Measurements from ENCODE around the gene TRIM7. TPM values are rescaled to one million over a fixed set of nuclear protein-coding genes. Genes with fewer than 3 reads are reported as not detected.

TRIM7 gene
- total RNA-seq, 1 experiment from 2014 or later = 30.2 TPM

DNA sequence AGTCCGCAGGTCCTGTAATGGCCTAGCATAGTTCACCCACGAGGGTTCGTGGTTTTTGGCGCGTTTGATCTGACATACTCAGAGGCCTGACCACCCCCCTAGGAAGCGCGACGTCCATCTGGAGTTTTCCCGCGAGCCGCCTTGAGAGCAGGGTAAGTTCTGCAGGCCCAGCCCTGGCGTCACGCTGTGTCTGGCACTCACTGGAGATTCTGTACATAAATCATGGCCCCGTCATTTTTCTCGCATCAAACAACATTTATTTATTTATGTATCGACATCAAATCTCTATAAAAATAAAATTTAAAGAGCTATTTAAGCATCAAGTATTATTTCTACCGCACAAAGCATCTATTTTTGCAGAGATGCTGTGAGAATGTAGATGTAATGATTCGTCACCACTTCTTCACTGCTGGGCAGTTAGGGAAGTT is 17.6 kb upstream of the TRIM7 start:
- H3K79me2 ChIP-seq (ENCODE audit: insufficient read depth, low read length) = peaks cover 34% of the 10 kb centered on the region
- peaks cover 4 to 5% of the 10 kb centered on the region in 2 experiments; a peak in 2 of 4 replicates for H3K36me3 ChIP-seq (ENCODE audit: control insufficient read depth in 1 of 2, insufficient read depth in 2 of 2, low read length in 2 of 2)
- no peaks in the 10 kb centered on the region for H3K9me2 ChIP-seq (ENCODE audit: insufficient read depth)
- H3K27ac ChIP-seq (ENCODE audit: low read depth, low read length) = peak overlapping the region; percentile 92
- RAD21 ChIA-PET (ENCODE audit: low non-redundant PET in 1 of 2, low total read pairs in 2 of 2, uncharacterized antibody in 2 of 2, unreplicated experiment in 2 of 2) = interaction anchor here in 1 of 2 experiments (0.5 kb wide), 1 partner anchor 1012 kb away, joined by 4 read pairs; no protein-coding TSS in a partner anchor
- BruUV-seq (replicated peaks) = TSS peak; percentile 78
- POLR2A ChIA-PET = interaction anchor here (1.0 to 2.8 kb wide), 6 partner anchors 15 to 49 kb away, joined by 3 to 22 read pairs (median 4); partner anchors contain the start of gene TRIM7
- H4K20me1 ChIP-seq (ENCODE audit: insufficient read depth) = no peaks in the 10 kb centered on the region
- H3K4me1 ChIP-seq (ENCODE audit: control insufficient read depth in 1 of 2, insufficient read depth in 2 of 2, low read length in 2 of 2) = peaks cover 22 to 47% of the 10 kb centered on the region in 2 experiments
- H3K9ac ChIP-seq (ENCODE audit: low read length) = peak overlapping the region; percentile 88
- DNase-seq (ENCODE audit: low read depth, low spot score) (no peak), ATAC-seq (peak; percentile 7)
- TF ChIP-seq ELF1 (IDR thresholded peaks at IDR 0.05; ENCODE audit: borderline replicate concordance, low read depth) (no peak), ZFX (IDR thresholded peaks at IDR 0.05) (no peak), YY1 (IDR thresholded peaks at IDR 0.05; ENCODE audit: extremely low read depth, insufficient replicate concordance, low read depth, low read length) (no peak), ZNF274 (IDR thresholded peaks at IDR 0.05; ENCODE audit: low read depth, low read length) (no peak), EGR1 (IDR thresholded peaks at IDR 0.05; ENCODE audit: low read depth) (no peak), POLR2AphosphoS5 (IDR thresholded peaks at IDR 0.05; ENCODE audit: low read depth, low read length) (no peak), SP1 (IDR thresholded peaks at IDR 0.05; ENCODE audit: low read depth) (no peak), EZH2 (IDR thresholded peaks at IDR 0.05) (no peak), JUND (IDR thresholded peaks at IDR 0.05) (no peak), SRF (IDR thresholded peaks at IDR 0.05; ENCODE audit: low read depth) (no peak), RAD21 (IDR thresholded peaks at IDR 0.05; ENCODE audit: low read depth) (no peak), CEBPB (IDR thresholded peaks at IDR 0.05; ENCODE audit: low read depth) (no peak), SIN3A (IDR thresholded peaks at IDR 0.05; ENCODE audit: low read depth) (no peak), POLR2A (IDR thresholded peaks at IDR 0.05; ENCODE audit: borderline replicate concordance, extremely low read depth, insufficient read depth, insufficient read length) (no peak)
- TF ChIP-seq, protein P1, sequence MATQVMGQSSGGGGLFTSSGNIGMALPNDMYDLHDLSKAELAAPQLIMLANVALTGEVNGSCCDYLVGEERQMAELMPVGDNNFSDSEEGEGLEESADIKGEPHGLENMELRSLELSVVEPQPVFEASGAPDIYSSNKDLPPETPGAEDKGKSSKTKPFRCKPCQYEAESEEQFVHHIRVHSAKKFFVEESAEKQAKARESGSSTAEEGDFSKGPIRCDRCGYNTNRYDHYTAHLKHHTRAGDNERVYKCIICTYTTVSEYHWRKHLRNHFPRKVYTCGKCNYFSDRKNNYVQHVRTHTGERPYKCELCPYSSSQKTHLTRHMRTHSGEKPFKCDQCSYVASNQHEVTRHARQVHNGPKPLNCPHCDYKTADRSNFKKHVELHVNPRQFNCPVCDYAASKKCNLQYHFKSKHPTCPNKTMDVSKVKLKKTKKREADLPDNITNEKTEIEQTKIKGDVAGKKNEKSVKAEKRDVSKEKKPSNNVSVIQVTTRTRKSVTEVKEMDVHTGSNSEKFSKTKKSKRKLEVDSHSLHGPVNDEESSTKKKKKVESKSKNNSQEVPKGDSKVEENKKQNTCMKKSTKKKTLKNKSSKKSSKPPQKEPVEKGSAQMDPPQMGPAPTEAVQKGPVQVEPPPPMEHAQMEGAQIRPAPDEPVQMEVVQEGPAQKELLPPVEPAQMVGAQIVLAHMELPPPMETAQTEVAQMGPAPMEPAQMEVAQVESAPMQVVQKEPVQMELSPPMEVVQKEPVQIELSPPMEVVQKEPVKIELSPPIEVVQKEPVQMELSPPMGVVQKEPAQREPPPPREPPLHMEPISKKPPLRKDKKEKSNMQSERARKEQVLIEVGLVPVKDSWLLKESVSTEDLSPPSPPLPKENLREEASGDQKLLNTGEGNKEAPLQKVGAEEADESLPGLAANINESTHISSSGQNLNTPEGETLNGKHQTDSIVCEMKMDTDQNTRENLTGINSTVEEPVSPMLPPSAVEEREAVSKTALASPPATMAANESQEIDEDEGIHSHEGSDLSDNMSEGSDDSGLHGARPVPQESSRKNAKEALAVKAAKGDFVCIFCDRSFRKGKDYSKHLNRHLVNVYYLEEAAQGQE (IDR thresholded peaks at IDR 0.05; ENCODE audit: low read depth) = no peak
- TF ChIP-seq, protein P2, sequence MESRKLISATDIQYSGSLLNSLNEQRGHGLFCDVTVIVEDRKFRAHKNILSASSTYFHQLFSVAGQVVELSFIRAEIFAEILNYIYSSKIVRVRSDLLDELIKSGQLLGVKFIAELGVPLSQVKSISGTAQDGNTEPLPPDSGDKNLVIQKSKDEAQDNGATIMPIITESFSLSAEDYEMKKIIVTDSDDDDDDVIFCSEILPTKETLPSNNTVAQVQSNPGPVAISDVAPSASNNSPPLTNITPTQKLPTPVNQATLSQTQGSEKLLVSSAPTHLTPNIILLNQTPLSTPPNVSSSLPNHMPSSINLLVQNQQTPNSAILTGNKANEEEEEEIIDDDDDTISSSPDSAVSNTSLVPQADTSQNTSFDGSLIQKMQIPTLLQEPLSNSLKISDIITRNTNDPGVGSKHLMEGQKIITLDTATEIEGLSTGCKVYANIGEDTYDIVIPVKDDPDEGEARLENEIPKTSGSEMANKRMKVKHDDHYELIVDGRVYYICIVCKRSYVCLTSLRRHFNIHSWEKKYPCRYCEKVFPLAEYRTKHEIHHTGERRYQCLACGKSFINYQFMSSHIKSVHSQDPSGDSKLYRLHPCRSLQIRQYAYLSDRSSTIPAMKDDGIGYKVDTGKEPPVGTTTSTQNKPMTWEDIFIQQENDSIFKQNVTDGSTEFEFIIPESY (IDR thresholded peaks at IDR 0.05; ENCODE audit: extremely low read depth, insufficient replicate concordance, low read length) = no peak
- TF ChIP-seq, protein P3, sequence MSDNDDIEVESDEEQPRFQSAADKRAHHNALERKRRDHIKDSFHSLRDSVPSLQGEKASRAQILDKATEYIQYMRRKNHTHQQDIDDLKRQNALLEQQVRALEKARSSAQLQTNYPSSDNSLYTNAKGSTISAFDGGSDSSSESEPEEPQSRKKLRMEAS (IDR thresholded peaks at IDR 0.05) = no peak
- TF ChIP-seq, protein P4, sequence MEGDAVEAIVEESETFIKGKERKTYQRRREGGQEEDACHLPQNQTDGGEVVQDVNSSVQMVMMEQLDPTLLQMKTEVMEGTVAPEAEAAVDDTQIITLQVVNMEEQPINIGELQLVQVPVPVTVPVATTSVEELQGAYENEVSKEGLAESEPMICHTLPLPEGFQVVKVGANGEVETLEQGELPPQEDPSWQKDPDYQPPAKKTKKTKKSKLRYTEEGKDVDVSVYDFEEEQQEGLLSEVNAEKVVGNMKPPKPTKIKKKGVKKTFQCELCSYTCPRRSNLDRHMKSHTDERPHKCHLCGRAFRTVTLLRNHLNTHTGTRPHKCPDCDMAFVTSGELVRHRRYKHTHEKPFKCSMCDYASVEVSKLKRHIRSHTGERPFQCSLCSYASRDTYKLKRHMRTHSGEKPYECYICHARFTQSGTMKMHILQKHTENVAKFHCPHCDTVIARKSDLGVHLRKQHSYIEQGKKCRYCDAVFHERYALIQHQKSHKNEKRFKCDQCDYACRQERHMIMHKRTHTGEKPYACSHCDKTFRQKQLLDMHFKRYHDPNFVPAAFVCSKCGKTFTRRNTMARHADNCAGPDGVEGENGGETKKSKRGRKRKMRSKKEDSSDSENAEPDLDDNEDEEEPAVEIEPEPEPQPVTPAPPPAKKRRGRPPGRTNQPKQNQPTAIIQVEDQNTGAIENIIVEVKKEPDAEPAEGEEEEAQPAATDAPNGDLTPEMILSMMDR (IDR thresholded peaks at IDR 0.05 in 2 of 3, conservative IDR thresholded peaks at IDR 0.05 in 1 of 3; ENCODE audit: borderline replicate concordance in 1 of 3, insufficient read depth in 1 of 3, low read depth in 2 of 3, low read length in 2 of 3) = no peak
- peak overlapping the region; percentile 94 to 100 for H3K4me3 ChIP-seq (replicated peaks in 1 of 2; ENCODE audit: low read depth in 1 of 2, low read length in 2 of 2)
- peak overlapping the region; percentile 100 for H3K4me2 ChIP-seq (ENCODE audit: low read length)
- no peaks in the 10 kb centered on the region for H3K27me3 ChIP-seq (ENCODE audit: insufficient read depth, low read length)
- intact Hi-C loops (cut with micrococcal nuclease) = loop anchor here (1.0 to 5.0 kb wide), 4 partner anchors 16 to 50 kb away; no protein-coding TSS in a partner anchor
- H2AFZ ChIP-seq (ENCODE audit: low read depth, low read length, poor library complexity, severe bottlenecking) = peak overlapping the region; percentile 79
- no peaks in the 10 kb centered on the region for H3K9me3 ChIP-seq (ENCODE audit: control insufficient read depth in 1 of 2, insufficient read depth in 1 of 2, low read depth in 1 of 2, low read length in 2 of 2)
- CTCF ChIA-PET = interaction anchor here (0.9 kb wide), 1 partner anchor 34 kb away, joined by 3 read pairs; no protein-coding TSS in a partner anchor

Measured in HCT116 (cell line).